ENCODE results near the gene LRWD1.
"Not testable (repeated sequence)": the region's sequence is repeated elsewhere in the genome, so short reads cannot be mapped to it uniquely, and the experiment has no call there.

Gene LRWD1

GRCh38 chr7:102444961-102445673 lies 19.7 kb upstream of the LRWD1 start:
- no peak for DNase-seq (ENCODE audit: low read depth)

- DNase-seq (ENCODE audit: low read depth): no peak
These were observed 19.1 kb upstream of the LRWD1 start for GRCh38 chr7:102445674-102446071.

GRCh38 chr7:102446387-102447156 lies 18.2 kb upstream of the LRWD1 start:
- no peak for DNase-seq (ENCODE audit: low read depth)

- no peak for DNase-seq (ENCODE audit: low read depth)
These were observed 17.5 kb upstream of the LRWD1 start for GRCh38 chr7:102447311-102447710.

- no peak for DNase-seq (ENCODE audit: low read depth)
These were observed 15.6 kb upstream of the LRWD1 start for GRCh38 chr7:102449136-102449535.

- no peak for DNase-seq (ENCODE audit: low read depth)
These were observed 14.5 kb upstream of the LRWD1 start for GRCh38 chr7:102450242-102450641.

GRCh38 chr7:102451371-102452054 lies 13.3 kb upstream of the LRWD1 start:
- DNase-seq (ENCODE audit: low read depth): no peak

- no peak for DNase-seq (ENCODE audit: low read depth)
These were observed 12.3 kb upstream of the LRWD1 start for GRCh38 chr7:102452451-102452850.

- no peak for DNase-seq (ENCODE audit: low read depth)
These were observed 11.5 kb upstream of the LRWD1 start for GRCh38 chr7:102453319-102453718.

- no peak for DNase-seq (ENCODE audit: low read depth)
These were observed 10.3 kb upstream of the LRWD1 start for GRCh38 chr7:102454468-102454867.

- not testable (repeated sequence) for DNase-seq (ENCODE audit: low read depth)
These were observed 9.9 kb upstream of the LRWD1 start for GRCh38 chr7:102454932-102455331.

GRCh38 chr7:102455596-102455995 lies 9.2 kb upstream of the LRWD1 start:
- no peak for DNase-seq (ENCODE audit: low read depth)

- DNase-seq (ENCODE audit: low read depth): peak; percentile 24
These were observed 8.5 kb upstream of the LRWD1 start for GRCh38 chr7:102456327-102456726.

- no peak for DNase-seq (ENCODE audit: low read depth)
These were observed 7.3 kb upstream of the LRWD1 start for GRCh38 chr7:102457352-102457924.

- no peak for DNase-seq (ENCODE audit: low read depth)
These were observed 5.5 kb upstream of the LRWD1 start for GRCh38 chr7:102459221-102459844.

- no peak for DNase-seq (ENCODE audit: low read depth)
These were observed 4.3 kb upstream of the LRWD1 start for GRCh38 chr7:102460467-102460866.

- no peak for DNase-seq (ENCODE audit: low read depth)
These were observed 775 bp upstream of the LRWD1 start for GRCh38 chr7:102463841-102464576.

- no peak for DNase-seq (ENCODE audit: low read depth)
These were observed 1.3 kb downstream of the LRWD1 start for GRCh38 chr7:102466097-102466496.

- no peak for DNase-seq (ENCODE audit: low read depth)
These were observed 3.0 kb downstream of the LRWD1 start for GRCh38 chr7:102467581-102468477.

All from non-pigmented ciliary epithelial cell (primary cell).